HG02970 (cell line): Measurements from ENCODE around the gene CREB5.
"Not testable (repeated sequence)": the region's sequence is repeated elsewhere in the genome, so short reads cannot be mapped to it uniquely, and the experiment has no call there.

Source experiments
- ATAC-seq: cut with Tn5 transposase; IDR thresholded peaks from one replicate; pipeline ENCODE4 v1.9.1; 2021; ENCODE audit warnings: mild to moderate bottlenecking, moderate library complexity, moderate number of reproducible peaks; ENCODE audit not compliant: unreplicated experiment, low FRiP score

CREB5 gene

GRCh38 chr7:28411876-28412662 is at the start of gene CREB5:
CREB5 (plus strand) TSS chr7:28412518; CDS start chr7:28412915, 397 bp downstream.
- ATAC-seq: no peak

- ATAC-seq: no peak
These were observed 49.5 kb upstream of the CREB5 start for GRCh38 chr7:28362812-28363211.

DNA sequence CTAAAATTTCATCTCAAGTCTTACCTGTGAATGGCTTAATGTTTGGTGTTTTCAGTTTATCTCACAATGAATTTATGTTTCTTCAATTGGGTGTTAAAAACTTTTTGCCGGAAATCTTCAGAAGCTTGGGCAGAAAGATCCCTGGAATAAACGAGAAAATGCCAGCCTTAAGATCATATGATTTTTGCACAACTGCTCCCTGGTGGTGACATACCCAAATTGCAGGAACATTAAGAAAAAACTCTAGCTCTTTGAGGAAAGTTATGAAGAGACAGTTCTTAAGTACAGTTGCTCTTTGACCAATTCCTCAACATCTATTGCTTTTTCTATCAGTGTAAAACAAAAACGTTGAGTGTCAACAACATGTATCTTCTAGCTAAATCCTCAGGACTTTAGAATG is 48.2 kb upstream of the CREB5 start:
- no peak for ATAC-seq

GRCh38 chr7:28369523-28369922 is 42.8 kb upstream of the CREB5 start:
- no peak for ATAC-seq

GRCh38 chr7:28371846-28372245 is 40.5 kb upstream of the CREB5 start:
- no peak for ATAC-seq

GRCh38 chr7:28373990-28374389 is 38.3 kb upstream of the CREB5 start:
- no peak for ATAC-seq

DNA sequence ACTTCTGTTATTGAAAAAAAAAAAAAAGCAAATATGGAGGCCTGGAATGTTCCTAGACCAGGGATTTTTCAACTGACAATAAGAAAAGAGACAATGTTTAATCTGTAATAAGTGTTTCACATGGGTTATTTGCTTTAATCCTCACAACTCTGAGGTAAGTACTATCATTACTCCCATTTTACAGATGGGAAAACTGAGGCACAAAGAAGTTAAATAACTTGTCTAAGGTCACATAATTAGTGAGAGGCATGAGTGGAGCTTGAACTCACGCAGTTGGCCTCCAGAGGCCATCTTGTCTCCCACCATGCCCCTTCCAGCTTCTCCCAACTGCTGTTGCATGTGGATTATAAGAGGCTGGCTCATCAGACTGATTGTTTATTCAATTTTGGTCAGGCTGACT is 36.6 kb upstream of the CREB5 start:
- ATAC-seq: no peak

DNA sequence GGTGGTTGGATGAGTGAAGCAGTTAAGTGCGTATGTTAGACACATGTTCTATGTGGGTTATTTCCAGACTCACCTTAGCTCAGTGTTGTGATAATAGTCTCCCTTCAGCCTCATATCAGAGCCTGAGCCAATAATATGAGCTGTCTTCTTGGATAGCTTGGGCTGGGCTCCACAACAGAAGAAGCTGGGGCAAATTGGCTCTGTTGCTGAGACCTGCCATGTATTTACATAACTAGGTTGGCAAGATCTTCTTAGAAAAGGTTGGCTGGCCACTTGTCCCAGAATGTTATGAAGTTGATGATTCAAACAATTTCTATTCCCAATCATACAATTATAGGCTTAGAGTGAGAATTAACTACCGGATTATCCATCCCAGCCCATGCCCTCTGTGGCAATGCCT is 35.7 kb upstream of the CREB5 start:
- no peak for ATAC-seq

DNA sequence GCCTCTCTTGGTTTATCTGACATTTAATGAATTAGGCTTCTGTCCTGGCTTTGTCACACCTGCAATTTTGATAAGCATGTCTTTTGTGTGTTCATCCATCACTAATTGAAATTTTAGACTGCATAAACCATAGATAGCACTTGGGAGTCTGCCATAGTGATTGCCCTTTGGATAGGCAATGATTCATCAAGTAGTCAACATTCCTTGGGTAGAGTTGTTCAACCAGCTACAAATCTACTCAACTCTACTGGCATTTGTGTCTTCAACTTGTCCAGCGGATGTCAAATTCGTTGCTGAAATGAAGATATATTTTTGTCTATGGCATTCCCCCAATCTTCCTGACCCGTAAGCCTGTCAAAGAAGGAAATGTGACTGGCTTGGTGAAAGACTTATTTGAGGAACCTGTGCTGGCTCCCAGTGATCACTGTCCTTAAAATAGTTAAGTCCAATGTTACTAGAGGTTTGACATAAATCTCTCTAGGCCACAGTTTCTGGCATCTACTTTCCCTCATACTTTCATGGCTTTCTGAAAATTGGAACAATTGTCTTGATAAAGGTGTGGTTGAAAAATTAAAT is 33.7 kb upstream of the CREB5 start:
- ATAC-seq: no peak

DNA sequence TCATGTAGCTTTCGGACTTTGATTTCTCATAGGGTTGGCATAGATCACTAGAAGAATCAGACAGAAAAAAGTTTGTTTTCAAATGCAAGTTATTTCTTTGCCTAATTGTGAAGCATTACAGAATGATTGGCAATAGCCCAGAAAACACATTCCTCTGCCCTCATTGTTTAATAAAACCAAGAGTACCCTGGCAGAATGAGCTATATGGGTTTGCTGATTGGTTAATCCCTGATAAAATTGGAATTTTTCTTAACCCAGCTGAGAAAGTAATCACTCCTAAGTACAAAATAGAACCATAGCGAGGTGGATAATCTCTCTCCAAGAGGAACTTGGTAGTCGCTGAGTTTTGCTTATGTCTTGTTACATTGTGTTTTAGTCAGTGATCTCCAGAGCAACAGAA is 30.9 kb upstream of the CREB5 start:
- no peak for ATAC-seq

DNA sequence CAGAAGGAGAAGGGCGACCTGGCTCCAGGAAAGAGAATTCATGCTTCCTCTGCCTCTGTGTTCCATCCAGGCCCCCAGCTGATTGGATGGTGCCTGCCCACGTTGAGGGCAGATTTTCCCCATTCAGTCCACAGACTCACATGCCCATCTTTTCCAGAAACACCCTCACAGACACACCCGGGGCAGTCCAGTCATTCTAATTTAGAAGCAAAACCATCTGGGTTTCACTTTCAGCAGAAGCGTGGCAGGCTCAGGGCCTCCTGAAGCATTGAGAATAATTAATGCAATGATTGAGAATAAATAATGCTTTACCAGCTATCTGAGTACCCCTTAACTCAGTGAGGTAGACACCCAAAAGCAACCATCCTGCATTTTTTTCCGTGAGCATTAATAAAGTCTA is 30.2 kb upstream of the CREB5 start:
- no peak for ATAC-seq

- no peak for ATAC-seq
These were observed 28.3 kb upstream of the CREB5 start for GRCh38 chr7:28383975-28384374.

- ATAC-seq: no peak
These were observed 22.6 kb upstream of the CREB5 start for GRCh38 chr7:28389504-28390395.

DNA sequence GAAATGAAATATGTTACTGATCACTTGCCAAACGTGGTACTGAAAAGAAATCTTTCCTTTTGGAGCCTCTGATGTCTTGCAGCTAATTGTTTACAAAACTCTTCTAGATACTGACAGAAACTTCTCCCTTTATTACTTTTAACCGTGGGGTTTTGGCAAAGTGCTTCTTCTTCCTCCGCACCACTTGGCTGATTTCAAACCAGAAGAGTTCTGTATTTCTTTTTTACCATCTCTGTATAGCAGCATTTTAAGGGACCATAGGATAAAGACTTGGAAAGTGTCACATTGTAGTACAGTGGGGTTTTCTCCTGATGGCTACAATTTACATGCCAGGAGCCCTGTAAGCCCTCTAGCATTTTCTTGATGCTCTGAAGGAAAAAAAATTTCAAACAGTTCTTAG is 21.9 kb upstream of the CREB5 start:
- ATAC-seq: no peak

DNA sequence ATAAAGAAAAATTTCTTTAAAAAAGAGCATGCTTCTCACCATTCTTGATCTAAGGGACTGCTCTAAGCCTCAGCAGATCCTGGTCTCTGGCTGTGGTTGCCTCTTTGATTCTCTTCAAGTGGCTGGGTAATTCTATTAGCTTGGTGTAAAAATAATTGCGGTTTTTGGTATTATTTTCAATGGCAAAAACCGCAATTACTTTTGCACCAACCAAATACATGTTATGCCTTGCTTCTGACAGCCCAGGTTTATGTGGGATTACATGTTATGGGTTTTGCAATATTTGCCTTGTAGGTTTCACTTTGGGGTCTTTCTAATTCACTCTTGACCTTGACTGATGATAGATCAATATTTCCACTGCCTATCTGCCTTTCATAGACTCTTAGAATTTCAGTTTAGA is 20.0 kb upstream of the CREB5 start:
- no peak for ATAC-seq

DNA sequence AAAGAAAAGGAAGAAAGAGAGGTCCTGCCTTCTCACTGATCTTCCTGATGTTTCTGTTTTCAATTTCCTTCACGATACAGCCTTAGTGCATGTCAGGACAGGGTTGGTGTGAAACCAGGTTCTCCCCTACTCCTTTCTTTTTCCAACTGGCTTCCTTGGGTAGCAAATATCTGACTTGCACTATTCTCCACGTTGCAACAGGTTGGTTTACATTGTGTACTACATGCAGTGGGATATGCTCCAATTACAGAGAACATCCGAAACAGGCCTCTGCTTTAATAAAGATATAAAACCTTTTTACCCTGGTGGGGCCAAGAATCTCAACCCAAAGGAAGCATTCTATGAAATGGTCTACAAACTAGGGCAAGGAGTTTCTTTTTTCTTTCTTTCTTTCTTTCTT is 16.9 kb upstream of the CREB5 start:
- ATAC-seq: no peak

DNA sequence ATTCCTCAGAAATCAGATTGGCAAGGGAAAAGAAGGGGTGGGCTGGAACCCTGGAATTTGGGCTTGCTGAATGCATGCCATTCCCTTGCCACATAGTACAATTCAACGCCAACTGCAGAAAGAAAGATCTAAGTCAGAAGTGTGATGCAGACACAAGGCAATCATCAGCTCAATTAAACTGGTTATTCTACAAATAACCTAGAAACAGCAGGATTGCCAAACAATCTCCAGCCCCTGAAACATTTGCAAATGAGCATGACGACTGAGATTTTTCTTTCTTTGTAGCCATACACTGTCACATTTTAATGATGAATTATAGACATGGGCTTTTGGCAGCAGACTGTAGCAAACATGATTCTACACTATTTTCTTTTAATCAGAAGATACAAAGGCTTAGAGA is 16.5 kb upstream of the CREB5 start:
- no peak for ATAC-seq

DNA sequence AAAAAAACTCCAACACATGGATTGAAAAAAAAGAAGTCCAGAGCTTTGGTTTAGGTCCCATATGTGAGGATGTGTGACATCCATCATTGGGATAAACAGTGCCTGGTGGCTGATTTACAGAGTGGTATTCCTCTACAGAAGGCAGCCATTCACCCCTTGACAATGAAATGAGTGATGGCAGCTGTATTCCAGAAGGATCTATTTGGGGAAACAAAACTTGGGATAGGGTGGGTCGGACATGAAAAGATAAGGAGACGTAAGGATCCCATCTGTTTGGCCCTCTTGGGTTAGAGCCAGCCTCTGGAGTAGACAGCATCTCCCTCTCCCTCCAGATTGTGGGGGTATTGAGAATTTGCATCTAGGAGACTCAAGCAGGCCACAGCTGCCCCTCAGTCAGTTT is 15.2 kb upstream of the CREB5 start:
- ATAC-seq: no peak

GRCh38 chr7:28400838-28401360 is 11.4 kb upstream of the CREB5 start:
- no peak for ATAC-seq

DNA sequence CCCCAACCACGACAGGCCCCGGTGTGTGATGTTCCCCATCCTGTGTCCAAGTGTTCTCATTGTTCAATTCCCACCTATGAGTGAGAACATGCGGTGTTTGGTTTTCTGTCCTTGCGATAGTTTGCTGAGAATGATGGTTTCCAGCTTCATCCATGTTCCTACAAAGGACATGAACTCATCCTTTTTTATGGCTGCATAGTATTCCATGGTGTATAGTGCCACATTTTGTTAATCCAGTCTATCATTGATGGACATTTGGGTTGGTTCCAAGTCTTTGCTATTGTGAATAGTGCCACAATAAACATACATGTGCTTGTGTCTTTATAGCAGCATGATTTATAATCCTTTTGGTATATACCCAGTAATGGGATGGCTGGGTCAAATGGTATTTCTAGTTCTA is 10.8 kb upstream of the CREB5 start:
- ATAC-seq: not testable (repeated sequence)

- ATAC-seq: no peak
These were observed 6.7 kb upstream of the CREB5 start for GRCh38 chr7:28405662-28406061.
